ENCODE measurements around the gene MYO5C.

GRCh38 chr15:52263563-52264282 lies 31.9 kb downstream of the MYO5C start:
- TF ChIP-seq, protein P1, sequence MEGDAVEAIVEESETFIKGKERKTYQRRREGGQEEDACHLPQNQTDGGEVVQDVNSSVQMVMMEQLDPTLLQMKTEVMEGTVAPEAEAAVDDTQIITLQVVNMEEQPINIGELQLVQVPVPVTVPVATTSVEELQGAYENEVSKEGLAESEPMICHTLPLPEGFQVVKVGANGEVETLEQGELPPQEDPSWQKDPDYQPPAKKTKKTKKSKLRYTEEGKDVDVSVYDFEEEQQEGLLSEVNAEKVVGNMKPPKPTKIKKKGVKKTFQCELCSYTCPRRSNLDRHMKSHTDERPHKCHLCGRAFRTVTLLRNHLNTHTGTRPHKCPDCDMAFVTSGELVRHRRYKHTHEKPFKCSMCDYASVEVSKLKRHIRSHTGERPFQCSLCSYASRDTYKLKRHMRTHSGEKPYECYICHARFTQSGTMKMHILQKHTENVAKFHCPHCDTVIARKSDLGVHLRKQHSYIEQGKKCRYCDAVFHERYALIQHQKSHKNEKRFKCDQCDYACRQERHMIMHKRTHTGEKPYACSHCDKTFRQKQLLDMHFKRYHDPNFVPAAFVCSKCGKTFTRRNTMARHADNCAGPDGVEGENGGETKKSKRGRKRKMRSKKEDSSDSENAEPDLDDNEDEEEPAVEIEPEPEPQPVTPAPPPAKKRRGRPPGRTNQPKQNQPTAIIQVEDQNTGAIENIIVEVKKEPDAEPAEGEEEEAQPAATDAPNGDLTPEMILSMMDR (IDR thresholded peaks at IDR 0.05) = no peak
- TF ChIP-seq POLR2A (IDR thresholded peaks at IDR 0.05) = no peak

Data from uterus (tissue), 2 donors.